GM19468 (cell line): ENCODE measurements around the gene PLEKHG5.

Experiments used
- ATAC-seq: cut with Tn5 transposase; IDR thresholded peaks from one replicate; pipeline ENCODE4 v1.9.1; 2021; ENCODE audit warnings: mild to moderate bottlenecking, moderate library complexity, moderate number of reproducible peaks; ENCODE audit not compliant: unreplicated experiment; ENCODE audit errors: extremely low read depth

The PLEKHG5 gene

GRCh38 chr1:6484826-6485167, 6.7 kb downstream of the PLEKHG5 start:
- ATAC-seq: no peak

- no peak for ATAC-seq
Measured at GRCh38 chr1:6483761-6484117, 7.7 kb downstream of the PLEKHG5 start.

GRCh38 chr1:6483017-6483760, 8.3 kb downstream of the PLEKHG5 start:
- no peak for ATAC-seq

GRCh38 chr1:6481820-6482219, 9.6 kb downstream of the PLEKHG5 start:
- no peak for ATAC-seq

- no peak for ATAC-seq
Measured at GRCh38 chr1:6477039-6477820, 14.2 kb downstream of the PLEKHG5 start.

- no peak for ATAC-seq
Measured at GRCh38 chr1:6476483-6476882, 15.0 kb downstream of the PLEKHG5 start.

- ATAC-seq: no peak
Measured at GRCh38 chr1:6475381-6476133, 15.9 kb downstream of the PLEKHG5 start.

- ATAC-seq: no peak
Measured at GRCh38 chr1:6474815-6475282, 16.6 kb downstream of the PLEKHG5 start.

GRCh38 chr1:6473974-6474814, 17.3 kb downstream of the PLEKHG5 start:
- no peak for ATAC-seq

GRCh38 chr1:6473156-6473555, 18.3 kb downstream of the PLEKHG5 start:
- ATAC-seq: no peak

GRCh38 chr1:6472391-6472790, 19.1 kb downstream of the PLEKHG5 start:
- no peak for ATAC-seq

- no peak for ATAC-seq
Measured at GRCh38 chr1:6471970-6472368, 19.5 kb downstream of the PLEKHG5 start.

- ATAC-seq: no peak
Measured at GRCh38 chr1:6471086-6471969, 20.1 kb downstream of the PLEKHG5 start.

- ATAC-seq: no peak
Measured at GRCh38 chr1:6470132-6471085, 21.1 kb downstream of the PLEKHG5 start.

GRCh38 chr1:6468729-6469461, 22.6 kb downstream of the PLEKHG5 start:
- no peak for ATAC-seq

- ATAC-seq: no peak
Measured at GRCh38 chr1:6467744-6468688, 23.5 kb downstream of the PLEKHG5 start.
